Cardiac fibroblast (primary cell): ENCODE data around the gene CDH12.
"Not testable (repeated sequence)": the region's sequence is repeated elsewhere in the genome, so short reads cannot be mapped to it uniquely, and the experiment has no call there.

Experiments
- DNase-seq, 2 donors: peaks; one replicate each; pipeline versions ENCODE4 v3.0.0 to v3.0.0-alpha.2; 2010; ENCODE audit warnings: low read depth in 2 of 2
- H3K4me3 ChIP-seq, 2 donors: replicated peaks in 1 of 2; 1 replicate in 1 of 2; 2 replicates in 1 of 2; pipeline ENCODE4 v1.5.1; 2011; ENCODE audit warnings: low read depth in 2 of 2, low read length in 2 of 2, mild to moderate bottlenecking in 2 of 2, moderate library complexity in 1 of 2
- CTCF ChIP-seq: IDR thresholded peaks from one replicate; pipeline ENCODE4 v1.5.1; 2011; ENCODE audit warnings: low read depth, mild to moderate bottlenecking, low read length, inconsistent platforms

Gene CDH12

GRCh38 chr5:22293147-22293546 lies 560.0 kb downstream of the CDH12 start:
- no peak for TF ChIP-seq CTCF
- DNase-seq = no peak

GRCh38 chr5:22278164-22278563 lies 575.0 kb downstream of the CDH12 start:
- no peak for TF ChIP-seq CTCF
- no peak overlapping the region for H3K4me3 ChIP-seq
- no peak for DNase-seq

More at GRCh38 chr5:22293147-22293546, 560.0 kb downstream of the CDH12 start:
- H3K4me3 ChIP-seq = no peak overlapping the region

GRCh38 chr5:22277006-22277405 lies 576.1 kb downstream of the CDH12 start:
- no peak overlapping the region for H3K4me3 ChIP-seq
- no peak for DNase-seq
- no peak for TF ChIP-seq CTCF

- not testable (repeated sequence) for DNase-seq, H3K4me3 ChIP-seq
These were observed 587.3 kb downstream of the CDH12 start for GRCh38 chr5:22265855-22266254.

- TF ChIP-seq CTCF = no peak
- H3K4me3 ChIP-seq = no peak overlapping the region
- no peak for DNase-seq
These were observed 595.0 kb downstream of the CDH12 start for GRCh38 chr5:22258139-22258538.

- no peak overlapping the region for H3K4me3 ChIP-seq
- TF ChIP-seq CTCF = no peak
- DNase-seq = no peak
These were observed 602.6 kb downstream of the CDH12 start for GRCh38 chr5:22250528-22250927.

- TF ChIP-seq CTCF = no peak
- no peak for DNase-seq
These were observed 603.9 kb downstream of the CDH12 start for GRCh38 chr5:22249209-22249729.

More at GRCh38 chr5:22249209-22249729, 603.9 kb downstream of the CDH12 start:
- no peak overlapping the region for H3K4me3 ChIP-seq
